HPDE6-E6E7 (cell line): ENCODE measurements around the gene FLAD1.

Experiments
- DNase-seq: peaks from one replicate; pipeline ENCODE4 v3.0.0; 2011; ENCODE audit warnings: missing footprints; ENCODE audit errors: extremely low spot score

The FLAD1 gene

GRCh38 chr1:154982897-154983648, at the start of gene FLAD1:
Gene FLAD1, plus strand, starts transcription at chr1:154983344. Its CDS starts 351 bp downstream, at chr1:154983695.
- peak; percentile 100 for DNase-seq

GRCh38 chr1:154934358-154934948, 48.7 kb upstream of the FLAD1 start:
- DNase-seq = no peak

DNA sequence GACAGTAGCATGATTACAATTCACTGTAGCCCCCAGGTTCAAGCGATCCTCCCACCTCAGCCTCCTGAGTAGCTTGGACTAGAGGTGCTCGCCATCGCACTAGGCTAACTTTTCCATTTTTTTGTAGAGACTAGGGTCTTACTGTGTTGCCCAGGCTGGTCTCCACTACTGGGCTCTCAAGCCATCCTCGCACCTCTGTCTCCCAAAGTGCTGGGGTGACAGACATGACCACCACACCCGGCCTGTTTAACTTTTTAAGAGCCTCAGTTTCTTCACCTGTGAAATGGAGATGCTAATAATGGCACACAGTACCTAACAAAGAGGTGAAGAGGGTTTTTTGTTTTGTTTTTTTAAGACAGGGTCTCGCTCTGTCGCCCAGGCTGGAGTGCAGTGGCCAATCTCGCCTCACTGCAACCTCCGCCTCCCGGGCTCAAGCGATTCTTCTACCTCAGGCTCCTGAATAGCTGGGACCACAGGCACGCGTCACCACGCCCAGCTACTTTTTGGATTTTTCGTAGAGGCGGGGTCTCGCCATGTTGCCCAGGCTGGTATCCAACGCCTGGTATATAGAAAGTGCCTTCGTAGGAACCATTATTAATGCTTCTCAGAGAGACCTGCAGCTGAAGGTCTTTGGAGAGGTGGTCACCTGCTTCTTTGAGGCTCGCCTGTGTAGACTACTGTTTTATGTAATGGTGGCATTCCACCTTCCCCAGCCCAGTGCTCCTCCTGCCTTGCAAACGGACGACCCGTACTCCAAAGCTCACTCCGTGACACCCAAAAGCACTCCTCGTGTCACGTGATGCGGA, 47.2 kb upstream of the FLAD1 start:
- no peak for DNase-seq

GRCh38 chr1:154936555-154937084, 46.5 kb upstream of the FLAD1 start, which contains the start of gene PMVK:
Gene PMVK, minus strand, starts transcription at chr1:154936719. Its CDS starts 34 bp downstream, at chr1:154936685.
- peak; percentile 95 for DNase-seq

- DNase-seq = peak; percentile 87
Measured at GRCh38 chr1:154937085-154937987, 45.8 kb upstream of the FLAD1 start.

DNA sequence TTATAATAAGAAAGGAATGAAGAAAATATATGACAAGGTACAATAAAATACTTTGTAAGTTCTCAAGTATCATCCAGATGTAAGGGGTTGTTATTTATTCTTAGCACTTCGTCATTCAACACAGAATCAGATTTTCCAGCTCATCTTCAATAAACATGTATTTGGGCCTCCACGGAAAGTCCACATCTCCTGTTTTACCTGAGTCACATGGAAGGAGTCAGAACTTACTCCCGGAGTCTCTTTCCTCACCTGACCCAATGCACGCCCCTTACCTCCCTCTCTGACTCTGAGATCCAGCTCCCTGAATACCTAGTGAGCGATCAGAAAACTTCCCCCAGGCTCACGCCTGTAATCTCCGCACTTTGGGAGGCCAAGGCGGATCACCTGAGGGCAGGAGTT, 45.2 kb upstream of the FLAD1 start:
- no peak for DNase-seq

DNA sequence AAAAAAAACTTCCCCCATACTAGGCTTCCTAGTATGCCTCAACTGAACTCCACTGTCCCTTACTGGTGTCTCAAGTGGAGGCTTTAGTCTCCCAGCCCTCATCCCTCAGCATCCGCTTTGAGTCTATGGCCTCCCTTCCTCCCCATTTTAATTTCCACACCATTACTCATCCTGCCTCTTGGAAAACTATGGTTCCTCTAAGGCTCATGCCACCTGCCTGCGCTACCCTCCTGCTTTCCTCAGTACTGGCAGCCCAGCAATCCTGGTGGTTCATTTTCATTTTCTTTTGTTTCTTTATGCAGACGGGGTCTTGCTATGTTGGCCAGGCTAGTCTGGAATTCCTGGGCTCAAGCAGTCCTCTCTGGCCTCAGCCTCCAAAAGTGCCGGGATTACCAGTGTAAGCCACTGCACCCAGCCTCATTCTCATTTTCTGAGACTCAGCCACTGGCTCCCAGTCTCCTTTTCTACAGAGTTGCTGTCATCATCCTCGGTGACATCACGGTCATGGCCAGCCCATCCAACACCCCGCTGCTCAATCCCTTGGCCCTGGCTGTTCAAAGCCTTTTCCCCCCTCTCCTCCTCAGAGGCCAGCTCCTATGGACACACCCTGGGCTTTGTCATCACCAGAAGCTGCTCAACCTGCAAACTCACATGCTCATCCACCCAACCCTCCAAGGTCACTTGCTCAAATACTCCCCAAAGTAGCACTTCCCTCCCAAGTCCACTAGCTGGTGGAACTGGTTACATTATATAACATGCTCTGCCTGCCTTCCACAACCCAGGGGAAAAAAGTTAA, 44.3 kb upstream of the FLAD1 start:
- DNase-seq = no peak

GRCh38 chr1:154940213-154940560, 43.0 kb upstream of the FLAD1 start:
- no peak for DNase-seq

GRCh38 chr1:154940651-154941194, 42.4 kb upstream of the FLAD1 start:
- DNase-seq = no peak

- DNase-seq = no peak
Measured at GRCh38 chr1:154941333-154942013, 41.7 kb upstream of the FLAD1 start.

- DNase-seq = no peak
Measured at GRCh38 chr1:154943649-154944400, 39.3 kb upstream of the FLAD1 start.

GRCh38 chr1:154944401-154945159, 38.6 kb upstream of the FLAD1 start:
- no peak for DNase-seq

DNA sequence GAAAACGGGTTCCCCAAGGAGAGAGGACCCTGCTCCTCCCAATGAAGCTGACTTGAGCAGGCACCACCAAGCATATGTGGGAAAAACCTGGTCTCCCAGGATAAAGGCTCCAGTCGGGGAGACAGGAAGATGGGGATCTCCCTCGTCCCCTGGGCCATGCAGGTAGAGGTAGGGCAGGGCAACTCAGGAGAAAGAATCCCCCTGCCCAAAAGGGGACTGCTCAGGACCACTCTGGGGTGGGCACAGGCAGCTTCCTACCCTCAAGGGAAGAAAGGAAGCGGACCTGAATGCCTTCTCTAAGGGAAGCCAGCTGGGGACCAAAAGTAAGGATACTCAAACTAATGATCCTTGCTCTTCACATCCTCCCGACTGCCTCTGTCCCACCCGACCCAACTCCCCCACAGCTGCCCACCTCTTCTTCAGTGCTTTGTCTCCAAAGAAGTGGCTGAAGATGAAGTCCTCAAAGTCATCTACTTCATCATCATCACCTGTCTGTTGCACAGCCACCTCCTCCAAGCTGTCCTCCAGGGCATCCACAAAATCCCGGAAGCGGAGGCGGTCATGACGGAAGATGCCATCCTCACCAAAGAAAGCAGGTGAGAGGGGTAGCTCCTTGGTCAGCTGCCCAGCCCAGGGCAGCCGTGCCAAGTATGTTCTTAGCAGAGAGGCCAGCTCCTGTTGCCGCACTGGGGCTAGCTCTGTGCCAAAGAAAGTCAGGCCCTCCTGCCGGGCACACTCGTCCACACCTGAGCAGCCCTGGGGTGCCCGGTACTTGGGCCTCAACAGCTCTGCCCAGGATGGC, 37.8 kb upstream of the FLAD1 start:
- DNase-seq = no peak

DNA sequence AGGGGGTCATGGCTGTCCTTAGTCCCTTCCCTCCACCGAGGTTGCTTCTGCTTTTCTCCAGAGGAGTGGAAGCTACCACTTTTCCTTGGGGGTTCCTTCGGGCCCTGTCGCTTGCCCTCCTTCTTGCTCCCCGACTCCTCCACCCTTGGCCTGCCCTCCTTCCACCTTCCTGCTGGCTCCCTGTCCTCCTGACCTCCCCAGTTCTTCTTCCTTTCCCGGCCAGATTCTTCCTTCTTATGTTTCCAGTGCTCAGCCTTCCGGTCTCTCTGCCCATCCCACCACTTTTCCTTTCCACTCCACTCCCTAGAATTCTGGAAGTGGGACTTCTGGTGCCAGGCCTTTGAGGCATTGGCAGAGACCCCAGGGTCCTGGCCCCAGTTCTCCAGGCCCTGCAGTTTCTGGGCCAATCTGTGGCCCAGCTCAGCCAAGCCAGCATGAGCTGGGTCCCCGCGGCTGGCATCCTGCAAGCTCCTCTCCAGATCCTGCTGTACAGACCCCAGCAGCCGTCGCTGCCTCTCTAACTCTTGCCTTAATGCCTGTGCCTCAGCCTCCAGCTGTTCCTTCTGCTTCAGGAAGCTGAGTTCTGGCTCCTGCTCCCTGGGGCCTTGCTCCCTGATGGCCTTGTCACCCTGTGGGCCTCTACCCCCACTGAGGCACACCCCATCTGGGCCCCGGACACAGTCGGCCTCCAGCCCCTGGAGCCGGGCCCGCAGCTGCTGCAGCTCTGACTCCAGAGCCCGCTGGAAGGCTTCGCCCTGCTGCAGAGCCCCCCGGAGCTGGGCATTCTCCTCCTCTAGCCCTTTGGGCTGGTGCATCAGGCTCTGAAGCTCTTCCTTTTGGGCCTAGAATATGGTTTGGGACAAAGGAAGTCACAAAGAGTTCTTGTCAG, 36.9 kb upstream of the FLAD1 start:
- no peak for DNase-seq

DNA sequence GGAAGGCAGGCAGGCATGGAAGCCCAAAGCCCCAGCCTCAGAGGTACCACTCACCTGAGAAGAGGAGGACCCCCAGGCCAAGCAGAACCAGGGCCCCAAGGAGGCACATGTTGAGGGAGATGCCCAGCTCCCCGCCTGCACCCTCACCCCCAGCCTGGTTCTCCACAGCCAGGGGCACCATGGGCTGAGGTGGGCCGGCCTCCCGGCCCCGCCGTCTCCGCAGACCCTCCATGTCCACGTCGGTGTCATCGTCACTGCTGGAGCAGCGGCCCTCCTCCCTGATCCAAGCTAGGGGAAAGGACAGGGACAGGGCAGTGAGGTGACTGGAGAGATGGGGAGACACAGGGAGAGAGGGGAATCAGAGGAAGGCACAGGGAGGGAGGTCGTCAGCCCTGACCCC, 35.1 kb upstream of the FLAD1 start:
- DNase-seq = no peak
